ENCODE measurements around the gene C21orf58. TPM values are rescaled to one million over a fixed set of nuclear protein-coding genes. Genes with fewer than 3 reads are reported as not detected.

The C21orf58 gene
- total RNA-seq, 1 experiment from 2014 or later = 28.2 TPM

- CTCF ChIA-PET = no interaction called here
- Mint-ChIP-seq H3K36me3 (ENCODE audit: insufficient read depth, unreplicated experiment) (peaks cover 15% of the 10 kb centered on the region), H3K27me3 (ENCODE audit: unreplicated experiment) (no peaks in the 10 kb centered on the region), H3K9me3 (ENCODE audit: low read depth, unreplicated experiment) (no peaks in the 10 kb centered on the region), H3K4me1 (ENCODE audit: low read depth, unreplicated experiment) (no peaks in the 10 kb centered on the region), H3K4me3 (ENCODE audit: low read depth, unreplicated experiment) (no peak overlapping the region), H3K27ac (ENCODE audit: unreplicated experiment) (no peak overlapping the region)
- intact Hi-C loops (cut with micrococcal nuclease; ENCODE audit: unreplicated experiment) = no loop called here
- no TSS peak for BruUV-seq (replicated peaks)
- no peak for DNase-seq
- TF ChIP-seq CTCF (IDR thresholded peaks at IDR 0.05; ENCODE audit: unreplicated experiment) = no peak
These were observed 46.0 kb upstream of the C21orf58 start for GRCh38 chr21:46369520-46370235.

GRCh38 chr21:46368533-46369285 is 45.0 kb upstream of the C21orf58 start:
- no peaks in the 10 kb centered on the region for H3K9me3 Mint-ChIP-seq (ENCODE audit: low read depth, unreplicated experiment)
- intact Hi-C loops (cut with micrococcal nuclease; ENCODE audit: unreplicated experiment) = no loop called here
- H3K4me1 Mint-ChIP-seq (ENCODE audit: low read depth, unreplicated experiment) = no peaks in the 10 kb centered on the region
- CTCF ChIA-PET = no interaction called here
- H3K4me3 Mint-ChIP-seq (ENCODE audit: low read depth, unreplicated experiment) = no peak overlapping the region
- H3K36me3 Mint-ChIP-seq (ENCODE audit: insufficient read depth, unreplicated experiment) = peaks cover 15% of the 10 kb centered on the region
- no peak overlapping the region for H3K27ac Mint-ChIP-seq (ENCODE audit: unreplicated experiment)
- TF ChIP-seq CTCF (IDR thresholded peaks at IDR 0.05; ENCODE audit: unreplicated experiment) = no peak
- no TSS peak for BruUV-seq (replicated peaks)
- H3K27me3 Mint-ChIP-seq (ENCODE audit: unreplicated experiment) = no peaks in the 10 kb centered on the region
- DNase-seq = no peak

- TF ChIP-seq CTCF (IDR thresholded peaks at IDR 0.05; ENCODE audit: unreplicated experiment) = no peak
- intact Hi-C loops (cut with micrococcal nuclease; ENCODE audit: unreplicated experiment) = no loop called here
- Mint-ChIP-seq H3K27me3 (ENCODE audit: unreplicated experiment) (no peaks in the 10 kb centered on the region), H3K4me3 (ENCODE audit: low read depth, unreplicated experiment) (no peak overlapping the region), H3K9me3 (ENCODE audit: low read depth, unreplicated experiment) (no peaks in the 10 kb centered on the region), H3K36me3 (ENCODE audit: insufficient read depth, unreplicated experiment) (peaks cover 9% of the 10 kb centered on the region), H3K4me1 (ENCODE audit: low read depth, unreplicated experiment) (no peaks in the 10 kb centered on the region), H3K27ac (ENCODE audit: unreplicated experiment) (no peak overlapping the region)
- CTCF ChIA-PET = no interaction called here
- no peak for DNase-seq
- BruUV-seq (replicated peaks) = no TSS peak
These were observed 43.3 kb upstream of the C21orf58 start for GRCh38 chr21:46366966-46367365.

- CTCF ChIA-PET = no interaction called here
- no peak for TF ChIP-seq CTCF (IDR thresholded peaks at IDR 0.05; ENCODE audit: unreplicated experiment)
- no peaks in the 10 kb centered on the region for H3K9me3 Mint-ChIP-seq (ENCODE audit: low read depth, unreplicated experiment)
- intact Hi-C loops (cut with micrococcal nuclease; ENCODE audit: unreplicated experiment) = no loop called here
- H3K4me3 Mint-ChIP-seq (ENCODE audit: low read depth, unreplicated experiment) = no peak overlapping the region
- BruUV-seq (replicated peaks) = no TSS peak
- H3K4me1 Mint-ChIP-seq (ENCODE audit: low read depth, unreplicated experiment) = no peaks in the 10 kb centered on the region
- H3K27ac Mint-ChIP-seq (ENCODE audit: unreplicated experiment) = no peak overlapping the region
- H3K36me3 Mint-ChIP-seq (ENCODE audit: insufficient read depth, unreplicated experiment) = peaks cover 9% of the 10 kb centered on the region
- DNase-seq = no peak
- H3K27me3 Mint-ChIP-seq (ENCODE audit: unreplicated experiment) = no peaks in the 10 kb centered on the region
These were observed 42.9 kb upstream of the C21orf58 start for GRCh38 chr21:46366561-46366960.

All from Calu3 (cell line).